HG03342 (cell line): ENCODE measurements around the gene PDE10A.

ENCODE experiments used
- ATAC-seq: cut with Tn5 transposase; IDR thresholded peaks from one replicate; pipeline ENCODE4 v1.9.1; 2021; ENCODE audit warnings: mild to moderate bottlenecking, moderate library complexity; ENCODE audit not compliant: unreplicated experiment

Gene PDE10A

GRCh38 chr6:165656581-165657324 is 6.3 kb downstream of the PDE10A start:
- ATAC-seq: no peak

- no peak for ATAC-seq
Measured at GRCh38 chr6:165655191-165655590, 7.8 kb downstream of the PDE10A start.

GRCh38 chr6:165654144-165654543 is 8.9 kb downstream of the PDE10A start:
- ATAC-seq: no peak

GRCh38 chr6:165653607-165654006 is 9.4 kb downstream of the PDE10A start:
- no peak for ATAC-seq

- ATAC-seq: no peak
Measured at GRCh38 chr6:165653196-165653595, 9.8 kb downstream of the PDE10A start.

GRCh38 chr6:165652766-165653165 is 10.3 kb downstream of the PDE10A start:
- ATAC-seq: no peak

GRCh38 chr6:165649166-165650137 is 13.6 kb downstream of the PDE10A start:
- ATAC-seq: no peak

GRCh38 chr6:165647041-165647440 is 16.0 kb downstream of the PDE10A start:
- ATAC-seq: no peak

- ATAC-seq: no peak
Measured at GRCh38 chr6:165645919-165646318, 17.1 kb downstream of the PDE10A start.

- no peak for ATAC-seq
Measured at GRCh38 chr6:165644586-165645266, 18.3 kb downstream of the PDE10A start.

- ATAC-seq: no peak
Measured at GRCh38 chr6:165643015-165643414, 20.0 kb downstream of the PDE10A start.

- ATAC-seq: no peak
Measured at GRCh38 chr6:165641672-165642156, 21.3 kb downstream of the PDE10A start.

- ATAC-seq: no peak
Measured at GRCh38 chr6:165640806-165641205, 22.2 kb downstream of the PDE10A start.

GRCh38 chr6:165638530-165638929 is 24.5 kb downstream of the PDE10A start:
- ATAC-seq: no peak

- ATAC-seq: no peak
Measured at GRCh38 chr6:165637586-165637985, 25.5 kb downstream of the PDE10A start.

- no peak for ATAC-seq
Measured at GRCh38 chr6:165636402-165637048, 26.5 kb downstream of the PDE10A start.

- ATAC-seq: no peak
Measured at GRCh38 chr6:165635965-165636364, 27.1 kb downstream of the PDE10A start.

- ATAC-seq: no peak
Measured at GRCh38 chr6:165634101-165634880, 28.8 kb downstream of the PDE10A start.

GRCh38 chr6:165632194-165632593 is 30.8 kb downstream of the PDE10A start:
- ATAC-seq: no peak

GRCh38 chr6:165630544-165630953 is 32.5 kb downstream of the PDE10A start:
- no peak for ATAC-seq
